Liver (tissue), 3 donors: ENCODE results near the gene YIPF3.

Experiments
- EGR1 ChIP-seq, 2 donors: IDR thresholded peaks; 2 replicates each; pipeline ENCODE4 v1.6.1; 2016 to 2018; ENCODE audit warnings: antibody characterized with exemption in 2 of 2, low read depth in 2 of 2
- JUND ChIP-seq, 2 donors: IDR thresholded peaks; 2 replicates each; pipeline ENCODE4 v1.6.1; 2016; ENCODE audit warnings: antibody characterized with exemption in 2 of 2
- TF ChIP-seq, protein P1 (sequence below): fragments of 150-350 bp; IDR thresholded peaks from 2 replicates; pipeline ENCODE4 v1.5.1; 2017; ENCODE audit warnings: improper control_type of control experiment, low read depth, low read length; ENCODE audit not compliant: missing input control
- donor health status: healthy.
- donor health status: healthy.

DNA sequence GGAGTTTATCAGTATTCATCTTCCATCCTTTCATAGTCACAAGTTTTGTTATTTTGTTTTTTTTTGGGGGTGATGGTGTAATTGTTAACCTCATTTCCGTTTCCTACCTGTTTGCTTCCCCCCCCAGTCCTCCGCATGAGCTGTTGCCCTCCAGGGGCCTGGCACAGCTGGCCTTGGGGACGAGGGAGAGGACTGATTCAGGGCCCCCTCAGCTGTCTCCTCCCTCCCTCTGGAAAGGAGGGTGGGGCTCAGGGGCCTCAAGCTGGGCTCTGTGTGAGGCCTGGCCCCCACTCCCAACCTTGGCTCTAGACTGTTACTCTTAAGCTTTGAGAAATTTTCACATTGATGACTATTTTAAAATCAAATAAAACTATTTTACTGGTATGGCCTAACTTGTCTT is 10.6 kb downstream of the YIPF3 start:
- TF ChIP-seq, protein P1, sequence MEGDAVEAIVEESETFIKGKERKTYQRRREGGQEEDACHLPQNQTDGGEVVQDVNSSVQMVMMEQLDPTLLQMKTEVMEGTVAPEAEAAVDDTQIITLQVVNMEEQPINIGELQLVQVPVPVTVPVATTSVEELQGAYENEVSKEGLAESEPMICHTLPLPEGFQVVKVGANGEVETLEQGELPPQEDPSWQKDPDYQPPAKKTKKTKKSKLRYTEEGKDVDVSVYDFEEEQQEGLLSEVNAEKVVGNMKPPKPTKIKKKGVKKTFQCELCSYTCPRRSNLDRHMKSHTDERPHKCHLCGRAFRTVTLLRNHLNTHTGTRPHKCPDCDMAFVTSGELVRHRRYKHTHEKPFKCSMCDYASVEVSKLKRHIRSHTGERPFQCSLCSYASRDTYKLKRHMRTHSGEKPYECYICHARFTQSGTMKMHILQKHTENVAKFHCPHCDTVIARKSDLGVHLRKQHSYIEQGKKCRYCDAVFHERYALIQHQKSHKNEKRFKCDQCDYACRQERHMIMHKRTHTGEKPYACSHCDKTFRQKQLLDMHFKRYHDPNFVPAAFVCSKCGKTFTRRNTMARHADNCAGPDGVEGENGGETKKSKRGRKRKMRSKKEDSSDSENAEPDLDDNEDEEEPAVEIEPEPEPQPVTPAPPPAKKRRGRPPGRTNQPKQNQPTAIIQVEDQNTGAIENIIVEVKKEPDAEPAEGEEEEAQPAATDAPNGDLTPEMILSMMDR: no peak
- TF ChIP-seq JUND (IDR thresholded peaks at IDR 0.05) (no peak), EGR1 (IDR thresholded peaks at IDR 0.05; ENCODE audit: low read depth in 2 of 2) (no peak)
